ENCODE measurements around the gene INTS4.

DNA sequence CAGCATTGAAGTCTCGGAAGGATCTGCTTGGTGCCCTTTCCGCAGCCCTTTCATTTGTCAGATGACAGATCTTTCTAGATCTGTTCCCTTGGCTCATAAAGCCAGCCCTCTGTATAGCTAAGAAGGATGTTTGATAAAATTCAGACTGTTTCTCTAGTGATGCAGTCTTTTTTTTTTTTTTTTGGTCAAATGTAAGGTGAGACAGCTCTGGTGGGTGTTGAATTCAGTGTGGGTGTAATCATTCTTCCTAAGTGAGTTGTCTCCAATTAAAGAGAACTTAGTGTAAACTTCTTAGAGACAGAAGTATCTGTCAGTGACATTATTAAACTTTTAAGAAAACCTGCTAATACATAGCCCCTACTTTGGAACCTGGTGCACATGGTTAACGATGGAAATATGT lies 120.3 kb downstream of the INTS4 start:
- TF ChIP-seq, protein P1, sequence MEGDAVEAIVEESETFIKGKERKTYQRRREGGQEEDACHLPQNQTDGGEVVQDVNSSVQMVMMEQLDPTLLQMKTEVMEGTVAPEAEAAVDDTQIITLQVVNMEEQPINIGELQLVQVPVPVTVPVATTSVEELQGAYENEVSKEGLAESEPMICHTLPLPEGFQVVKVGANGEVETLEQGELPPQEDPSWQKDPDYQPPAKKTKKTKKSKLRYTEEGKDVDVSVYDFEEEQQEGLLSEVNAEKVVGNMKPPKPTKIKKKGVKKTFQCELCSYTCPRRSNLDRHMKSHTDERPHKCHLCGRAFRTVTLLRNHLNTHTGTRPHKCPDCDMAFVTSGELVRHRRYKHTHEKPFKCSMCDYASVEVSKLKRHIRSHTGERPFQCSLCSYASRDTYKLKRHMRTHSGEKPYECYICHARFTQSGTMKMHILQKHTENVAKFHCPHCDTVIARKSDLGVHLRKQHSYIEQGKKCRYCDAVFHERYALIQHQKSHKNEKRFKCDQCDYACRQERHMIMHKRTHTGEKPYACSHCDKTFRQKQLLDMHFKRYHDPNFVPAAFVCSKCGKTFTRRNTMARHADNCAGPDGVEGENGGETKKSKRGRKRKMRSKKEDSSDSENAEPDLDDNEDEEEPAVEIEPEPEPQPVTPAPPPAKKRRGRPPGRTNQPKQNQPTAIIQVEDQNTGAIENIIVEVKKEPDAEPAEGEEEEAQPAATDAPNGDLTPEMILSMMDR (IDR thresholded peaks at IDR 0.05): no peak
- TF ChIP-seq POLR2A (IDR thresholded peaks at IDR 0.05): no peak

All from heart left ventricle (tissue), 13 donors.